H1 (cell line): Measurements from ENCODE around the gene COL4A2. TPM values are rescaled to one million over a fixed set of nuclear protein-coding genes. Genes with fewer than 3 reads are reported as not detected.

Source experiments
- CTCF ChIA-PET: fragments of 300-600 bp; sonication (Branson Sonifier 250); formaldehyde crosslinking; loops from one replicate; lab custom pipeline; 2021; ENCODE audit not compliant: partially characterized antibody; lab: Charles Lee
- POLR2A ChIA-PET: fragments of 300-600 bp; sonication (Branson Sonifier 250); formaldehyde crosslinking; loops from one replicate; lab custom pipeline; 2021; ENCODE audit warnings: inconsistent platforms; ENCODE audit not compliant: partially characterized antibody; lab: Charles Lee
- DNase-seq, 2 experiments: peaks; one replicate each; pipeline versions ENCODE4 v3.0.0 to v3.0.0-alpha.2; 2010 to 2022; ENCODE audit warnings: low spot score in 2 of 2, low read depth in 1 of 2, mixed read lengths in 1 of 2
- FAIRE-seq: peaks from 2 replicates; lab custom pipeline; 2011; peaks lifted over from hg19 to GRCh38; lab: Jason Lieb, UNC
- H2AFZ ChIP-seq: 2 replicates; pipeline ENCODE4 v1.8.1; 2012; ENCODE audit warnings: low read length, inconsistent platforms
- H2AK5ac ChIP-seq: 2 replicates; pipeline ENCODE4 v1.6.1; 2013; ENCODE audit warnings: low read depth, low read length
- H2BK120ac ChIP-seq: replicated peaks from 2 replicates; pipeline ENCODE3; 2013; ENCODE audit warnings: low read depth, low read length, inconsistent platforms
- H2BK12ac ChIP-seq: 2 replicates; pipeline ENCODE4 v1.6.1; 2013; ENCODE audit warnings: low read depth, low read length
- H2BK15ac ChIP-seq: 2 replicates; pipeline ENCODE4 v1.6.1; 2013; ENCODE audit warnings: low read length
- H2BK20ac ChIP-seq: 2 replicates; pipeline ENCODE4 v1.6.1; 2013; ENCODE audit warnings: low read length
- H2BK5ac ChIP-seq: 2 replicates; pipeline ENCODE4 v1.6.1; 2013; ENCODE audit warnings: low read depth, low read length
- H3K14ac ChIP-seq: 2 replicates; pipeline ENCODE4 v1.6.1; 2013; ENCODE audit warnings: inconsistent platforms; ENCODE audit not compliant: insufficient read length
- H3K18ac ChIP-seq: 2 replicates; pipeline ENCODE4 v1.6.1; 2013; ENCODE audit warnings: low read length; ENCODE audit errors: extremely low read depth
- H3K23ac ChIP-seq: 2 replicates; pipeline ENCODE4 v1.6.1; 2013; ENCODE audit warnings: inconsistent platforms; ENCODE audit not compliant: insufficient read length
- H3K23me2 ChIP-seq: 2 replicates; pipeline ENCODE4 v1.6.1; 2013; ENCODE audit warnings: low read depth, low read length
- H3K27ac ChIP-seq: 2 replicates; pipeline ENCODE4 v1.6.1; 2011; ENCODE audit warnings: low read depth, low read length, inconsistent platforms
- H3K27me3 ChIP-seq, 4 experiments: replicated peaks in 1 of 4; 1 replicate in 1 of 4; 2 replicates in 3 of 4; pipeline versions ENCODE4 v1.6.1 to v1.8.1; 2011 to 2013; ENCODE audit warnings: low read length in 3 of 4, mild to moderate bottlenecking in 3 of 4, inconsistent platforms in 2 of 4, mixed read lengths in 2 of 4, moderate library complexity in 1 of 4; ENCODE audit not compliant: control insufficient read depth in 3 of 4, insufficient read depth in 3 of 4; ENCODE audit errors: extremely low read depth in 1 of 4
- H3K36me3 ChIP-seq, 4 experiments: 2 replicates each; pipeline versions ENCODE4 v1.6.1 to v1.8.1; 2011 to 2013; ENCODE audit warnings: mild to moderate bottlenecking in 4 of 4, low read length in 3 of 4, moderate library complexity in 2 of 4, control low read depth in 1 of 4, inconsistent platforms in 1 of 4; ENCODE audit not compliant: insufficient read depth in 4 of 4, control insufficient read depth in 2 of 4
- H3K4ac ChIP-seq: replicated peaks from 2 replicates; pipeline ENCODE3; 2013; ENCODE audit warnings: low read length, low read depth, mixed read lengths, inconsistent platforms; ENCODE audit not compliant: insufficient read length
- H3K4me1 ChIP-seq, 4 experiments: replicated peaks in 1 of 4; 1 replicate in 1 of 4; 2 replicates in 3 of 4; pipeline versions ENCODE4 v1.6.1 to v1.8.1; 2011 to 2013; ENCODE audit warnings: low read length in 3 of 4, inconsistent platforms in 2 of 4, mixed read lengths in 1 of 4; ENCODE audit not compliant: insufficient read depth in 4 of 4, control insufficient read depth in 3 of 4
- H3K4me2 ChIP-seq, 2 experiments: 2 replicates each; pipeline versions ENCODE4 v1.6.1 to v1.8.1; 2011 to 2013; ENCODE audit warnings: low read depth in 2 of 2, low read length in 2 of 2, control low read depth in 1 of 2, inconsistent platforms in 1 of 2, mild to moderate bottlenecking in 1 of 2; ENCODE audit not compliant: insufficient read depth in 1 of 2
- H3K4me3 ChIP-seq, 4 experiments: fragments of 200-600, 300-600 bp in 1 of 4; sonication (generic), shearing (Covaris generic), sonication (Bioruptor Twin) in 1 of 4; 2 replicates each; pipeline versions ENCODE4 v1.5.1 to v1.8.1; 2011 to 2016; ENCODE audit warnings: low read length in 4 of 4, low read depth in 3 of 4, control low read depth in 2 of 4, inconsistent platforms in 2 of 4, mild to moderate bottlenecking in 2 of 4, mixed read lengths in 1 of 4, moderate library complexity in 1 of 4; ENCODE audit not compliant: insufficient read depth in 2 of 4; ENCODE audit errors: extremely low read depth in 1 of 4
- H3K56ac ChIP-seq: replicated peaks from 2 replicates; pipeline ENCODE3; 2013; ENCODE audit warnings: low read depth, mild to moderate bottlenecking, mixed read lengths, low read length, inconsistent platforms; ENCODE audit not compliant: insufficient read length
- H3K79me1 ChIP-seq: 2 replicates; pipeline ENCODE4 v1.6.1; 2013; ENCODE audit warnings: low read depth, low read length, control low read depth
- H3K79me2 ChIP-seq, 2 experiments: 2 replicates each; pipeline versions ENCODE4 v1.6.1 to v1.8.1; 2012 to 2013; ENCODE audit warnings: low read length in 2 of 2, mild to moderate bottlenecking in 2 of 2, inconsistent platforms in 1 of 2; ENCODE audit not compliant: insufficient read depth in 2 of 2, control insufficient read depth in 1 of 2
- H3K9ac ChIP-seq, 4 experiments: replicated peaks in 1 of 4; 1 replicate in 1 of 4; 2 replicates in 3 of 4; pipeline versions ENCODE4 v1.6.1 to v1.8.1; 2011 to 2013; ENCODE audit warnings: low read depth in 3 of 4, low read length in 3 of 4, control low read depth in 2 of 4, mild to moderate bottlenecking in 2 of 4, moderate library complexity in 2 of 4, inconsistent platforms in 1 of 4; ENCODE audit errors: extremely low read depth in 1 of 4
- H3K9me3 ChIP-seq, 2 experiments: 2 replicates each; pipeline versions ENCODE4 v1.6.1 to v1.8.1; 2012 to 2013; ENCODE audit warnings: mild to moderate bottlenecking in 2 of 2, moderate library complexity in 2 of 2, control low read depth in 1 of 2, inconsistent platforms in 1 of 2, low read depth in 1 of 2, low read length in 1 of 2, mixed read lengths in 1 of 2; ENCODE audit not compliant: insufficient read depth in 2 of 2
- H4K20me1 ChIP-seq, 2 experiments: replicated peaks in 1 of 2; 2 replicates each; pipeline versions ENCODE3 to v1.8.1; 2011 to 2013; ENCODE audit warnings: inconsistent platforms in 2 of 2, low read length in 2 of 2, mild to moderate bottlenecking in 1 of 2; ENCODE audit not compliant: insufficient read depth in 2 of 2, control insufficient read depth in 1 of 2
- H4K5ac ChIP-seq: 2 replicates; pipeline ENCODE4 v1.6.1; 2013; ENCODE audit warnings: low read length, low read depth, mixed read lengths, inconsistent platforms; ENCODE audit not compliant: insufficient read length
- H4K8ac ChIP-seq: 2 replicates; pipeline ENCODE4 v1.8.0; 2013; ENCODE audit warnings: mild to moderate bottlenecking, moderate library complexity, low read length, inconsistent platforms; ENCODE audit not compliant: insufficient read depth; ENCODE audit errors: extremely low read depth
- H4K91ac ChIP-seq: replicated peaks from 2 replicates; pipeline ENCODE3; 2013; ENCODE audit warnings: low read length, mixed read lengths, inconsistent platforms; ENCODE audit not compliant: insufficient read length
- GABPA ChIP-seq: IDR thresholded peaks from 2 replicates; pipeline ENCODE4 v1.6.1; 2011; ENCODE audit warnings: mild to moderate bottlenecking, low read length, moderate library complexity, borderline replicate concordance; ENCODE audit not compliant: insufficient read depth
- KDM5A ChIP-seq: fragments of 200-600 bp; IDR thresholded peaks from 2 replicates; pipeline ENCODE4 v1.7.1; 2012; ENCODE audit warnings: mild to moderate bottlenecking, low read length, inconsistent platforms, mixed read lengths
- SIRT6 ChIP-seq: IDR thresholded peaks from one replicate; pipeline ENCODE4 v1.7.1; 2012; ENCODE audit warnings: low read length, inconsistent platforms
- SIX5 ChIP-seq: IDR thresholded peaks from 2 replicates; pipeline ENCODE4 v1.6.1; 2011; ENCODE audit warnings: mild to moderate bottlenecking, low read depth, low read length
- WGBS, 2 experiments: shearing (Covaris generic) in 1 of 2; methylation state at CpG; one replicate each; pipeline versions ENCODE4 v1.1.6 to v1.1.7; 2013 to 2015; ENCODE audit warnings: low lambda C conversion rate in 2 of 2, mixed read lengths in 2 of 2, inconsistent platforms in 1 of 2, low coverage in 1 of 2, missing lambda C conversion rate in 1 of 2; ENCODE audit not compliant: insufficient replicate concordance in 2 of 2, insufficient coverage in 1 of 2, insufficient read length in 1 of 2; ENCODE audit errors: extremely low coverage in 1 of 2, missing lambda C conversion rate in 1 of 2; 5-methylcytosine and 5-hydroxymethylcytosine counted together
- polyA plus RNA-seq, 7 experiments: library from polyadenylated mRNA; depleted of rRNA in 3 of 7; stranded (reverse) in 5 of 7; unstranded in 2 of 7; fragments of >200 nt in 5 of 7; fragments of 200-250 nt in 2 of 7; gene quantifications; 1 replicate in 5 of 7; 2 replicates in 1 of 7; 4 replicates in 1 of 7; pipeline versions ENCODE4 v1.2.1 to v1.2.3, GENCODE V29; 2011 to 2013; ENCODE audit warnings: missing spikeins in 2 of 7, mixed read lengths in 2 of 7
- total RNA-seq: library from RNA; stranded (reverse); fragmentation: NEBNext Ultra II Directional; extraction: Animal tissue kit (Norgen Biotek cat#: 25700); gene quantifications from 2 replicates; pipeline ENCODE4 v1.2.1, GENCODE V29; 2021

The COL4A2 gene
- total and polyA plus RNA-seq, 2 of the 8 experiments (the other 6 are each of a cell fraction or from before 2014, with no cell fraction given): 80.4 to 87.3 TPM

GRCh38 chr13:110381029-110381360 is 73.9 kb downstream of the COL4A2 start:
- H3K27ac ChIP-seq: no peak overlapping the region

More at GRCh38 chr13:110381029-110381360, 73.9 kb downstream of the COL4A2 start:
- DNase-seq (no peak), FAIRE-seq (no peak)
- Histone ChIP-seq H2BK20ac (no peak overlapping the region), H4K20me1 (peaks cover 6 to 11% of the 10 kb centered on the region in 2 experiments), H4K91ac (no peak overlapping the region), H3K4me1 (peaks cover 3 to 15% (median 9%) of the 10 kb centered on the region in 4 experiments), H2BK15ac (no peak overlapping the region), H3K14ac (peak overlapping the region; percentile 51), H2AFZ (no peak overlapping the region), H3K23me2 (no peaks in the 10 kb centered on the region), H3K9ac (no peak overlapping the region), H3K56ac (no peak overlapping the region), H4K5ac (no peak overlapping the region), H3K79me2 (no peaks in the 10 kb centered on the region; a peak in 1 of 4 replicates), H2BK12ac (no peak overlapping the region), H3K27me3 (peaks cover 0 to 3% (median under 1%) of the 10 kb centered on the region in 4 experiments; a peak in 2 of 7 replicates), H3K9me3 (peaks cover 0 to 7% of the 10 kb centered on the region in 2 experiments; a peak in 1 of 4 replicates), H3K18ac (no peak overlapping the region), H4K8ac (no peak overlapping the region), H2AK5ac (0 out of 2 replicates have a peak overlapping the region, but pooled peaks have one; percentile 41), H2BK5ac (no peak overlapping the region), H3K36me3 (no peaks in the 10 kb centered on the region; a peak in 1 of 8 replicates), H2BK120ac (peak overlapping the region; percentile 50), H3K4me2 (no peak overlapping the region), H3K4me3 (no peak overlapping the region), H3K23ac (no peak overlapping the region), H3K4ac (no peak overlapping the region), H3K79me1 (0 out of 2 replicates have a peak, but pooled peaks cover 4% of the 10 kb centered on the region)
- POLR2A ChIA-PET: interaction anchor here (0.6 kb wide), 1 partner anchor 79 kb away, joined by 3 read pairs; no protein-coding TSS in a partner anchor
- CTCF ChIA-PET: interaction anchor here (0.7 to 1.9 kb wide), 6 partner anchors 15 to 155 kb away, joined by 3 to 8 read pairs (median 4); no protein-coding TSS in a partner anchor
- TF ChIP-seq KDM5A: no peak
- no peak for TF ChIP-seq SIX5
- TF ChIP-seq GABPA: no peak
- no peak for TF ChIP-seq SIRT6
- WGBS, 2 experiments: 77% methylated on average over 12 of the region's 12 CpGs; no CpG with 5 or more reads in 1 of the 2 experiments
